Measurements from ENCODE around the gene ZBTB43. TPM values are rescaled to one million over a fixed set of nuclear protein-coding genes. Genes with fewer than 3 reads are reported as not detected.
A peak's percentile ranks its signal among the peaks of the same experiment; 100 is the strongest.
"Not testable (repeated sequence)": the region's sequence is repeated elsewhere in the genome, so short reads cannot be mapped to it uniquely, and the experiment has no call there.

ZBTB43 gene
- total and polyA plus RNA-seq, 7 experiments from 2014 or later, result 6.9 to 31.4 (median 27.3) TPM

DNA sequence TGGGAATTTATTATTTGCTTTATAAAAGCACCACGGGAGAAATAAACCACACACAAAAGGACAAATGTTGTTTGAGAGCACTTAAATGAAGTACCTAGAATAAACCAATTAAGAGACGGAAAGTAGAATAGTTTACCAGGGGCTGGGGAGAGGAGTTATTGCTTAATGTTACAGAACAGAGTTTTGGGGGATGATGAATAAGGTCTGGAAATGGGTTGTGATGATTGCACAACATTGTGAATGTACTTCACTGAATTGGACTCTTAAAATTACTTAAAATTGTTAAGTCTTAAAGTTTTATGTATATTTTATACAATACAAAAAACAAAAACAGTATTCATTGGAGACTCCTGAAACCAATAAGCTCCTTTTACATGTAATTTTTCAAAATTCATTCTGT lies 1.5 kb downstream of the ZBTB43 start:
- H3K4me1 Mint-ChIP-seq, result peaks cover 32 to 50% (median 41%) of the 10 kb centered on the region in 7 donors
- H3K9me3 ChIP-seq (ENCODE audit: control insufficient read depth in 2 of 3, low read length in 3 of 3), result no peaks in the 10 kb centered on the region
- H3K4me1 ChIP-seq (ENCODE audit: control insufficient read depth in 2 of 2, insufficient read depth in 2 of 2, low read length in 2 of 2), result peaks cover 10 to 17% of the 10 kb centered on the region in 2 donors
- H3K27me3 ChIP-seq (ENCODE audit: control insufficient read depth in 2 of 2, insufficient read depth in 2 of 2, low read length in 2 of 2), result no peaks in the 10 kb centered on the region
- peak overlapping the region; percentile 83 for H3K27ac ChIP-seq (ENCODE audit: low read depth, low read length)
- H3K27me3 Mint-ChIP-seq, result peaks cover 0 to 3% (median 0%) of the 10 kb centered on the region in 5 donors
- peaks cover 0 to 11% (median 4%) of the 10 kb centered on the region in 5 donors for H3K36me3 Mint-ChIP-seq
- ChIA-PET CTCF (interaction anchor here (2.1 kb wide), 1 partner anchor 14 kb away, joined by 6 read pairs; no protein-coding TSS in a partner anchor), POLR2A (interaction anchor here (2.2 to 4.7 kb wide), 2 partner anchors 82 to 86 kb away, joined by 5 to 28 read pairs; no protein-coding TSS in a partner anchor)
- peaks cover 0 to 7% (median 2%) of the 10 kb centered on the region in 11 donors for H3K9me3 Mint-ChIP-seq
- H3K36me3 ChIP-seq (ENCODE audit: control insufficient read depth in 2 of 3, insufficient read depth in 3 of 3, low read length in 3 of 3), result peaks cover 0 to 5% (median 0%) of the 10 kb centered on the region in 3 experiments
- H3K4me3 Mint-ChIP-seq, result peak overlapping the region; percentile 81 to 99 (median 96)
- DNase-seq (no peak), ATAC-seq (no peak)
- peak overlapping the region; percentile 67 to 99 (median 95) for H3K27ac Mint-ChIP-seq
- peak overlapping the region; percentile 72 for H3K4me3 ChIP-seq (ENCODE audit: low read length)
- intact Hi-C loops (cut with micrococcal nuclease), result loop anchor here in 1 of 2 donors (10.0 kb wide), 2 partner anchors 648 to 1942 kb away; partner anchors contain the start of genes ARPC5L, LRSAM1, RPL12 and RPL35

DNA sequence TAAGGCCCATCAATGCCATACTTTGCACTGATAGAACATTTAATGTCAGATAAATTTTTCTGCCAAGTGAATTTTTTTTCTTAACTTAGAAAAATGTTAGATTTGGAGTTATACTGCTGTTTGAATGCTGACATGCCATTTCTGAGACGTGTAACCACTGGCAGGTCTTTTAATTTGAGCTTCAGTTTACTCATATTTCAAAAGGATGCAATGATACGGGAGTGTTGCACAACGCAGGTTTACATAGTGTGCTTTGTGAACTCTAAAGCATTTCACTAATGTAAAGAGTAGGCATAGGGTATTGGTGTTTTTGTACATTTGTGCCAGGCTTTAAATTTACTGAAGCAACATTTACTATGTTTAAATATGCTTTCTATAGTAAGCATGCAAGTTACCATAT lies 4.2 kb downstream of the ZBTB43 start:
- no peak overlapping the region for H3K4me3 ChIP-seq (ENCODE audit: low read length)
- H3K36me3 ChIP-seq (ENCODE audit: control insufficient read depth in 2 of 3, insufficient read depth in 3 of 3, low read length in 3 of 3), result peaks cover 0 to 27% (median 3%) of the 10 kb centered on the region in 3 experiments
- H3K36me3 Mint-ChIP-seq, result peaks cover 17 to 29% (median 27%) of the 10 kb centered on the region in 5 donors
- no peak overlapping the region for H3K27ac ChIP-seq (ENCODE audit: low read depth, low read length)
- no peak for DNase-seq
- H3K9me3 Mint-ChIP-seq, result peaks cover 0 to 13% (median 2%) of the 10 kb centered on the region in 11 donors
- no peaks in the 10 kb centered on the region for H3K9me3 ChIP-seq (ENCODE audit: control insufficient read depth in 2 of 3, low read length in 3 of 3)
- H3K27me3 ChIP-seq (ENCODE audit: control insufficient read depth in 2 of 2, insufficient read depth in 2 of 2, low read length in 2 of 2), result no peaks in the 10 kb centered on the region
- no peak for ATAC-seq
- peaks cover 33 to 65% (median 50%) of the 10 kb centered on the region in 7 donors for H3K4me1 Mint-ChIP-seq
- H3K27me3 Mint-ChIP-seq, result peaks cover 0 to 3% (median 0%) of the 10 kb centered on the region in 5 donors
- intact Hi-C loops (cut with micrococcal nuclease), result loop anchor here in 1 of 2 donors (10.0 kb wide), 2 partner anchors 646 to 1944 kb away; partner anchors contain the start of genes ARPC5L, LRSAM1, RPL12 and RPL35
- ChIA-PET POLR2A (interaction anchor here (4.7 kb wide), 1 partner anchor 85 kb away, joined by 28 read pairs; no protein-coding TSS in a partner anchor), CTCF (no interaction called here)
- peaks cover 10 to 17% of the 10 kb centered on the region in 2 donors for H3K4me1 ChIP-seq (ENCODE audit: control insufficient read depth in 2 of 2, insufficient read depth in 2 of 2, low read length in 2 of 2)
- no peak overlapping the region for H3K4me3 Mint-ChIP-seq
- H3K27ac Mint-ChIP-seq, result no peak overlapping the region

- DNase-seq; H3K27me3 ChIP-seq (ENCODE audit: control insufficient read depth in 2 of 2, insufficient read depth in 2 of 2, low read length in 2 of 2); H3K27me3 Mint-ChIP-seq; H3K27ac Mint-ChIP-seq; H3K27ac ChIP-seq (ENCODE audit: low read depth, low read length); H3K4me3 ChIP-seq (ENCODE audit: low read length); CTCF ChIA-PET; ATAC-seq; H3K4me3 Mint-ChIP-seq; H3K9me3 ChIP-seq (ENCODE audit: control insufficient read depth in 2 of 3, low read length in 3 of 3): not testable (repeated sequence)
- POLR2A ChIA-PET, result interaction anchor here (0.5 to 0.9 kb wide), 2 partner anchors 43 to 104 kb away, joined by 3 read pairs; no protein-coding TSS in a partner anchor
- intact Hi-C loops (cut with micrococcal nuclease), result loop anchor here in 1 of 2 donors (1.0 kb wide), 1 partner anchor 25 kb away; no protein-coding TSS in a partner anchor
- H3K9me3 Mint-ChIP-seq, result peaks cover 0 to 20% (median 8%) of the 10 kb centered on the region in 11 donors
- peaks cover 10 to 17% of the 10 kb centered on the region in 2 donors for H3K4me1 ChIP-seq (ENCODE audit: control insufficient read depth in 2 of 2, insufficient read depth in 2 of 2, low read length in 2 of 2)
- H3K36me3 Mint-ChIP-seq, result peaks cover 21 to 36% (median 32%) of the 10 kb centered on the region in 5 donors
- peaks cover 0 to 23% (median 3%) of the 10 kb centered on the region in 3 experiments for H3K36me3 ChIP-seq (ENCODE audit: control insufficient read depth in 2 of 3, insufficient read depth in 3 of 3, low read length in 3 of 3)
- peaks cover 26 to 56% (median 43%) of the 10 kb centered on the region in 7 donors for H3K4me1 Mint-ChIP-seq
Observed at GRCh38 chr9:126810221-126810620, 5.4 kb downstream of the ZBTB43 start.

DNA sequence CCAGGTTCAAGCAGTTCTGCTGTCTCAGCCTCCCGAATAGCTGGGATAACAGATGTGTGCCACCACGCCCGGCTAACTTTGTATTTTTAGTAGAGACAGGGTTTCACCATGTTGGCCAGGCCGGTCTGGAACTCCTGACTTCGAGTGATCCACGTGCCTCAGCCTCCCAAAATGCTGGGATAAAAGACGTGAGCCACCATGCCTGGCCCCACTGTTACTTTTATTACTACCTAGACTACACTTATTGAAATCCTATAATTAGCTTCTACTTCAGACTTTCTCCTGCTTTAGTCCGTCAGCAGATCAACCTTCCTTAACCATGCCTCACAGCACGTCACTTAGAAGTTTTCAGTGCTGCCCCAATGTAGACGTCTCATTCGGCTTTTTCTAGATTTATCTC lies 8.2 kb downstream of the ZBTB43 start:
- CTCF ChIA-PET, result no interaction called here
- Mint-ChIP-seq H3K36me3 (peaks cover 31 to 58% (median 55%) of the 10 kb centered on the region in 5 donors), H3K27ac (peak overlapping the region in 1 of 9 donors; percentile 20), H3K4me1 (peaks cover 4 to 42% (median 29%) of the 10 kb centered on the region in 7 donors), H3K27me3 (no peaks in the 10 kb centered on the region), H3K4me3 (no peak overlapping the region), H3K9me3 (peaks cover 0 to 47% (median 17%) of the 10 kb centered on the region in 11 donors)
- H3K4me3 ChIP-seq (ENCODE audit: low read length), result no peak overlapping the region
- no peak overlapping the region for H3K27ac ChIP-seq (ENCODE audit: low read depth, low read length)
- POLR2A ChIA-PET, result no interaction called here
- ATAC-seq (no peak), DNase-seq (no peak)
- intact Hi-C loops (cut with micrococcal nuclease), result no loop called here
- peaks cover 0 to 40% (median 3%) of the 10 kb centered on the region in 3 experiments for H3K36me3 ChIP-seq (ENCODE audit: control insufficient read depth in 2 of 3, insufficient read depth in 3 of 3, low read length in 3 of 3)
- no peaks in the 10 kb centered on the region for H3K27me3 ChIP-seq (ENCODE audit: control insufficient read depth in 2 of 2, insufficient read depth in 2 of 2, low read length in 2 of 2)
- no peaks in the 10 kb centered on the region for H3K4me1 ChIP-seq (ENCODE audit: control insufficient read depth in 2 of 2, insufficient read depth in 2 of 2, low read length in 2 of 2)
- peaks cover 0 to 6% (median 0%) of the 10 kb centered on the region in 3 experiments for H3K9me3 ChIP-seq (ENCODE audit: control insufficient read depth in 2 of 3, low read length in 3 of 3)

DNA sequence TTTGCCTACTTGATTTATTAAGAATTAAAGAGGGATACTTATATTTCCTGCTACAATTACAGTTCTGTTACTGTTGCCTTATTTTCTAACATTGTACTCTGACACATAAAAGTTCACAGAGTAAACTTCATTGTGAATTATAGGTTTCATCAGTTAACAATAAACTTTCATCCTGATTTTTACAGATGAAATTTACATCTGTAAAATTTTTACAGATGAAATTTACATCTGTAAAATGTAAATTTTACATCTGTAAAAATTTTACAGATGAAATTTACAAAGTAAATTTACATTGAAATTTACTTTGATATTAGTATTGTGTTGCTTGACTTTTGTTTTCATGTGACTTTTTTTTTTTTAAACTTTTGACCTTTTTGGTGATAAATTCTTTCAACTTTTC lies 9.3 kb downstream of the ZBTB43 start:
- Mint-ChIP-seq H3K4me1 (peaks cover 11 to 36% (median 28%) of the 10 kb centered on the region in 7 donors), H3K9me3 (peaks cover 0 to 57% (median 27%) of the 10 kb centered on the region in 11 donors), H3K27ac (peak overlapping the region in 1 of 9 donors; percentile 25), H3K36me3 (peaks cover 31 to 66% (median 63%) of the 10 kb centered on the region in 5 donors), H3K27me3 (no peaks in the 10 kb centered on the region), H3K4me3 (peak overlapping the region in 1 of 10 donors; percentile 32)
- no peaks in the 10 kb centered on the region for H3K27me3 ChIP-seq (ENCODE audit: control insufficient read depth in 2 of 2, insufficient read depth in 2 of 2, low read length in 2 of 2)
- no peaks in the 10 kb centered on the region for H3K4me1 ChIP-seq (ENCODE audit: control insufficient read depth in 2 of 2, insufficient read depth in 2 of 2, low read length in 2 of 2)
- H3K4me3 ChIP-seq (ENCODE audit: low read length), result no peak overlapping the region
- H3K27ac ChIP-seq (ENCODE audit: low read depth, low read length), result no peak overlapping the region
- peaks cover 0 to 48% (median 3%) of the 10 kb centered on the region in 3 experiments for H3K36me3 ChIP-seq (ENCODE audit: control insufficient read depth in 2 of 3, insufficient read depth in 3 of 3, low read length in 3 of 3)
- ATAC-seq (no peak), DNase-seq (no peak)
- intact Hi-C loops (cut with micrococcal nuclease), result loop anchor here in 1 of 2 donors (2.0 kb wide), 1 partner anchor 51 kb away; no protein-coding TSS in a partner anchor
- CTCF ChIA-PET, result no interaction called here
- POLR2A ChIA-PET, result no interaction called here
- H3K9me3 ChIP-seq (ENCODE audit: control insufficient read depth in 2 of 3, low read length in 3 of 3), result peaks cover 7 to 12% (median 7%) of the 10 kb centered on the region in 3 experiments

DNA sequence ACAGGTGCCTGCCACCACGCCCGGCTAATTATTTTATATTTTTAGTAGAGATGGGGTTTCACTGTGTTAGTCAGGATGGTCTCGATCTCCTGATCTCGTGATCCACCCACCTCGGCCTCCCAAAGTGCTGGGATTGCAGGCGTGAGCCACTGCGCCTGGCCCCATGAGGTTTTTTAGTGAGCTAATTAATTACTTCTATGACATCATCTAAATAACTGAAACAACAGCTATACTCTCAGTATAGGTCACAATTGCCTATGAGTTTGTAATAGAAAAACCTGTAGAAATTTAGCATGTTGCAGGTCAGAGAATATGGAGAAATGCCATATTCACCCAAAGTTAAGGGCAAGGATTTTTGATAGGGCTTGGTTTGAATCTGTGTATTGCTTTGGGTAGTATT lies 12.8 kb downstream of the ZBTB43 start:
- Mint-ChIP-seq H3K4me1 (peaks cover 17 to 43% (median 29%) of the 10 kb centered on the region in 7 donors), H3K9me3 (peaks cover 5 to 63% (median 33%) of the 10 kb centered on the region in 11 donors), H3K36me3 (peaks cover 26 to 83% (median 74%) of the 10 kb centered on the region in 5 donors)
- H3K4me1 ChIP-seq (ENCODE audit: control insufficient read depth in 2 of 2, insufficient read depth in 2 of 2, low read length in 2 of 2); H3K4me3 ChIP-seq (ENCODE audit: low read length); H3K4me3 Mint-ChIP-seq; H3K27me3 Mint-ChIP-seq; POLR2A ChIA-PET; ATAC-seq; H3K27me3 ChIP-seq (ENCODE audit: control insufficient read depth in 2 of 2, insufficient read depth in 2 of 2, low read length in 2 of 2); CTCF ChIA-PET; intact Hi-C loops (cut with micrococcal nuclease); DNase-seq; H3K27ac ChIP-seq (ENCODE audit: low read depth, low read length); H3K27ac Mint-ChIP-seq: not testable (repeated sequence)
- Histone ChIP-seq H3K36me3 (ENCODE audit: control insufficient read depth in 2 of 3, insufficient read depth in 3 of 3, low read length in 3 of 3) (peaks cover 0 to 52% (median 0%) of the 10 kb centered on the region in 3 experiments), H3K9me3 (ENCODE audit: control insufficient read depth in 2 of 3, low read length in 3 of 3) (peaks cover 7 to 12% (median 7%) of the 10 kb centered on the region in 3 experiments)
